Glutamatergic neuron (in vitro differentiated cells): ENCODE measurements around the gene N4BP2L2. TPM values are rescaled to one million over a fixed set of nuclear protein-coding genes. Genes with fewer than 3 reads are reported as not detected.
A peak's percentile ranks its signal among the peaks of the same experiment; 100 is the strongest.

ENCODE experiments used
- DNase-seq: peaks from one replicate; pipeline ENCODE4 v3.0.0; 2022
- H3K27ac Mint-ChIP-seq: one replicate; pipeline ENCODE4 v1.8.0; 2020; ENCODE audit warnings: mild to moderate bottlenecking, mixed read lengths, inconsistent platforms; ENCODE audit not compliant: unreplicated experiment
- H3K27me3 Mint-ChIP-seq: one replicate; pipeline ENCODE4 v1.8.0; 2020; ENCODE audit warnings: mild to moderate bottlenecking, moderate library complexity, mixed read lengths, inconsistent platforms; ENCODE audit not compliant: unreplicated experiment
- H3K36me3 Mint-ChIP-seq: one replicate; pipeline ENCODE4 v1.8.0; 2020; ENCODE audit warnings: mild to moderate bottlenecking, mixed read lengths, inconsistent platforms; ENCODE audit not compliant: unreplicated experiment
- H3K4me1 Mint-ChIP-seq: one replicate; pipeline ENCODE4 v1.8.0; 2020; ENCODE audit warnings: mild to moderate bottlenecking, low read depth, mixed read lengths, inconsistent platforms; ENCODE audit not compliant: unreplicated experiment
- H3K4me3 Mint-ChIP-seq: one replicate; pipeline ENCODE4 v1.8.0; 2020; ENCODE audit warnings: mild to moderate bottlenecking, mixed read lengths, inconsistent platforms; ENCODE audit not compliant: unreplicated experiment
- H3K9me3 Mint-ChIP-seq: one replicate; pipeline ENCODE4 v1.8.0; 2020; ENCODE audit warnings: mild to moderate bottlenecking, moderate library complexity, mixed read lengths, inconsistent platforms; ENCODE audit not compliant: unreplicated experiment
- total RNA-seq: library from RNA; stranded (reverse); fragmentation: NEBNext Ultra II Directional; extraction: Animal tissue kit (Norgen Biotek cat#: 25700); gene quantifications from one replicate; pipeline ENCODE4 v1.2.1, GENCODE V29; 2021; ENCODE audit not compliant: unreplicated experiment
- TF ChIP-seq, protein P1 (sequence below): fragments of 200-600 bp; sonication (generic); IDR thresholded peaks from one replicate; pipeline ENCODE4 v1.5.0; 2021; ENCODE audit not compliant: partially characterized antibody, unreplicated experiment

The N4BP2L2 gene
- total RNA-seq, 1 donor from 2014 or later: 129 TPM

- Mint-ChIP-seq H3K4me1 (peaks cover 7% of the 10 kb centered on the region), H3K27me3 (peaks cover 13% of the 10 kb centered on the region), H3K36me3 (peaks cover 7% of the 10 kb centered on the region), H3K27ac (no peak overlapping the region), H3K9me3 (peaks cover 5% of the 10 kb centered on the region), H3K4me3 (no peak overlapping the region)
- TF ChIP-seq, protein P1, sequence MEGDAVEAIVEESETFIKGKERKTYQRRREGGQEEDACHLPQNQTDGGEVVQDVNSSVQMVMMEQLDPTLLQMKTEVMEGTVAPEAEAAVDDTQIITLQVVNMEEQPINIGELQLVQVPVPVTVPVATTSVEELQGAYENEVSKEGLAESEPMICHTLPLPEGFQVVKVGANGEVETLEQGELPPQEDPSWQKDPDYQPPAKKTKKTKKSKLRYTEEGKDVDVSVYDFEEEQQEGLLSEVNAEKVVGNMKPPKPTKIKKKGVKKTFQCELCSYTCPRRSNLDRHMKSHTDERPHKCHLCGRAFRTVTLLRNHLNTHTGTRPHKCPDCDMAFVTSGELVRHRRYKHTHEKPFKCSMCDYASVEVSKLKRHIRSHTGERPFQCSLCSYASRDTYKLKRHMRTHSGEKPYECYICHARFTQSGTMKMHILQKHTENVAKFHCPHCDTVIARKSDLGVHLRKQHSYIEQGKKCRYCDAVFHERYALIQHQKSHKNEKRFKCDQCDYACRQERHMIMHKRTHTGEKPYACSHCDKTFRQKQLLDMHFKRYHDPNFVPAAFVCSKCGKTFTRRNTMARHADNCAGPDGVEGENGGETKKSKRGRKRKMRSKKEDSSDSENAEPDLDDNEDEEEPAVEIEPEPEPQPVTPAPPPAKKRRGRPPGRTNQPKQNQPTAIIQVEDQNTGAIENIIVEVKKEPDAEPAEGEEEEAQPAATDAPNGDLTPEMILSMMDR: no peak
- no peak for DNase-seq
Observed at GRCh38 chr13:32425158-32425557, 113.4 kb downstream of the N4BP2L2 start.

DNA sequence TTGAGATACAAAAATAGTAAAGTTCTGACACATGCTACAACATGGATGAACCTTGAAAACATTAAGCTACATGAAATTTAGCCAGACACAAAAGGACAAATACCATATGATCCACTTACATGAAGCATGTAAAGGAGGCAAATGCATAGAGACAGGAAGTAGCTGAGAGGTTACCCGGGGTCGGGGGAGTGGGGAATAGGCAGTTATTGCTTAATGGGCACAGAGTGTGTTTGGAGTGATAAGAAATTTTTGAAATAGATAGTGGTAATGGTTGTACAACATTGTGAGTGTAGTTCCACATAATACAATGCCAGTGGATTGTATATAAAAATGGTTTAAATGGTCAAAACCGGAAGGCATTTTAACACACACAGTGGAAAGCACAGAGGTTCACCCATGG is 115.0 kb downstream of the N4BP2L2 start:
- H3K4me3 Mint-ChIP-seq: no peak overlapping the region
- H3K27ac Mint-ChIP-seq: no peak overlapping the region
- TF ChIP-seq, protein P1: no peak
- H3K27me3 Mint-ChIP-seq: peaks cover 16% of the 10 kb centered on the region
- DNase-seq: no peak
- H3K4me1 Mint-ChIP-seq: peaks cover 6% of the 10 kb centered on the region
- peaks cover 11% of the 10 kb centered on the region for H3K36me3 Mint-ChIP-seq
- peaks cover 7% of the 10 kb centered on the region for H3K9me3 Mint-ChIP-seq

- H3K4me1 Mint-ChIP-seq: no peaks in the 10 kb centered on the region
- peaks cover 4% of the 10 kb centered on the region for H3K27me3 Mint-ChIP-seq
- no peak overlapping the region for H3K4me3 Mint-ChIP-seq
- TF ChIP-seq, protein P1: no peak
- DNase-seq: no peak
- H3K9me3 Mint-ChIP-seq: peaks cover 5% of the 10 kb centered on the region
- no peak overlapping the region for H3K27ac Mint-ChIP-seq
- H3K36me3 Mint-ChIP-seq: peaks cover 9% of the 10 kb centered on the region
Observed at GRCh38 chr13:32419862-32420261, 118.7 kb downstream of the N4BP2L2 start.

DNA sequence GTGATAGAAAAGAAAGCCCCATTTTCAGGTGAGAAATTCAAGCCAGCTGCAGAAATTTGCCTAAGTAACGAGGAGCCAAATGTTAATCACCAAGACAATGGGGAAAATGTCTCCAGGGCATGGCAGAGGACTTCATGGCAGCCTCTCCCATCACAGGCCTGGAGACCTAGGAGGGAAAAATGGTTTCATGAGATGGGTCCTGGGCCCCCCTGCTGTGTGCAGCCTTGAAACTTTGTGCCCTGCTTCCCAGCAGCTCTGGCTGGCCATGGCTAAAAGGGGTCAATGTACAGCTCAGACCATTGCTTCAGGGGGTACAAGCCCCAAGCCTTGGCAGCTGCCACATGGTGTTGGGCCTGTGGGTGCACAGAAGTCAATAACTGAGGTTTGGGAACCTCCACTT is 120.6 kb downstream of the N4BP2L2 start:
- H3K9me3 Mint-ChIP-seq: peaks cover 5% of the 10 kb centered on the region
- H3K4me1 Mint-ChIP-seq: no peaks in the 10 kb centered on the region
- DNase-seq: no peak
- H3K27ac Mint-ChIP-seq: no peak overlapping the region
- H3K4me3 Mint-ChIP-seq: no peak overlapping the region
- TF ChIP-seq, protein P1: no peak
- peaks cover 9% of the 10 kb centered on the region for H3K36me3 Mint-ChIP-seq
- peaks cover 3% of the 10 kb centered on the region for H3K27me3 Mint-ChIP-seq

DNA sequence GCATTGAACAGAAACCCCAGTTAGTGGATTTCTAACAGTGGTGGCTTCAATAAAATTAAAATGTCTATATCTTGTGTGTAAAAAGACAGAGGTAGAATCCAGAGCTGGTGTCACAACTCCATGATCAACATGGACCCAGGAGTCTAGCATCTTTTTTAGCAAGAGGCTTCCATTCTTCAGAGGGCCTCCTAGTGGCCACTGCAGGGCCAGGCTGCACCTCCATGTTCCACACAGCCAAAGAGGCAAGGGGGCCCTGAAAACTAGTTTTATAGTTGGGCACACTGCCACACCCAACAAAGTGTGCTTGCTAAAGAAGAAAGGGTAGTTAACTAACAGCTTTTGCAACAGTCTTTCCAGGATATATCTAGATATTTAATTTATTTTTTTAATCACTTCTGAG is 123.6 kb downstream of the N4BP2L2 start:
- peaks cover 3% of the 10 kb centered on the region for H3K4me1 Mint-ChIP-seq
- no peak overlapping the region for H3K4me3 Mint-ChIP-seq
- DNase-seq: peak; percentile 41
- TF ChIP-seq, protein P1: peak; percentile 52
- H3K36me3 Mint-ChIP-seq: peaks cover 9% of the 10 kb centered on the region
- no peak overlapping the region for H3K27ac Mint-ChIP-seq
- H3K27me3 Mint-ChIP-seq: peaks cover 4% of the 10 kb centered on the region
- H3K9me3 Mint-ChIP-seq: peaks cover 5% of the 10 kb centered on the region
